ENCODE measurements around the gene MIPEP. TPM values are rescaled to one million over a fixed set of nuclear protein-coding genes. Genes with fewer than 3 reads are reported as not detected.

Gene MIPEP
- total RNA-seq, 1 experiment from 2014 or later = 24.7 TPM

DNA sequence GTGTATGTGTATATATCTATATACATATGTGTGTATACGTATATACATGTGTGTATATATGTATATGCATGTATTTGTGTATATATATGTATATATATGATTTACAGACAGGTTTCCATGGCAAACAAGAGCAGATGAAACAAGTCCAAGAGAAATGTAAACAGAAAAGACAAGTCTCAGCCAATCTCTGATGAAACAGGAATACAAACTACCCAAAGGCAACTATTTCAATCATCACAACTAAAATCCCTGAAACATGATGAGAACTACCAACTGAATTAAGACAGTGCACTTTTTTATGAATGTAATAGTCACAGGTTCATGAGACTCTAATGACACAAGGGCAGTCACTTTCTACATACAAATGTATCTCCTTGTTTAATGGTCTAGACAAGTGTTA lies 178.8 kb downstream of the MIPEP start:
- H3K27ac Mint-ChIP-seq (ENCODE audit: low read depth, unreplicated experiment) = no peak overlapping the region
- no peaks in the 10 kb centered on the region for H3K36me3 Mint-ChIP-seq (ENCODE audit: insufficient read depth, unreplicated experiment)
- H3K9me3 Mint-ChIP-seq (ENCODE audit: unreplicated experiment) = peaks cover 8% of the 10 kb centered on the region
- H3K4me1 Mint-ChIP-seq (ENCODE audit: insufficient read depth, unreplicated experiment) = no peaks in the 10 kb centered on the region
- intact Hi-C loops (cut with micrococcal nuclease) = no loop called here
- DNase-seq (ENCODE audit: unreplicated experiment) = no peak
- H3K4me3 Mint-ChIP-seq (ENCODE audit: unreplicated experiment) = no peak overlapping the region
- peaks cover 21% of the 10 kb centered on the region for H3K27me3 Mint-ChIP-seq (ENCODE audit: insufficient read depth, unreplicated experiment)
- POLR2A ChIA-PET = no interaction called here
- BruUV-seq (replicated peaks) = no TSS peak
- CTCF ChIA-PET = no interaction called here
- TF ChIP-seq, protein P1, sequence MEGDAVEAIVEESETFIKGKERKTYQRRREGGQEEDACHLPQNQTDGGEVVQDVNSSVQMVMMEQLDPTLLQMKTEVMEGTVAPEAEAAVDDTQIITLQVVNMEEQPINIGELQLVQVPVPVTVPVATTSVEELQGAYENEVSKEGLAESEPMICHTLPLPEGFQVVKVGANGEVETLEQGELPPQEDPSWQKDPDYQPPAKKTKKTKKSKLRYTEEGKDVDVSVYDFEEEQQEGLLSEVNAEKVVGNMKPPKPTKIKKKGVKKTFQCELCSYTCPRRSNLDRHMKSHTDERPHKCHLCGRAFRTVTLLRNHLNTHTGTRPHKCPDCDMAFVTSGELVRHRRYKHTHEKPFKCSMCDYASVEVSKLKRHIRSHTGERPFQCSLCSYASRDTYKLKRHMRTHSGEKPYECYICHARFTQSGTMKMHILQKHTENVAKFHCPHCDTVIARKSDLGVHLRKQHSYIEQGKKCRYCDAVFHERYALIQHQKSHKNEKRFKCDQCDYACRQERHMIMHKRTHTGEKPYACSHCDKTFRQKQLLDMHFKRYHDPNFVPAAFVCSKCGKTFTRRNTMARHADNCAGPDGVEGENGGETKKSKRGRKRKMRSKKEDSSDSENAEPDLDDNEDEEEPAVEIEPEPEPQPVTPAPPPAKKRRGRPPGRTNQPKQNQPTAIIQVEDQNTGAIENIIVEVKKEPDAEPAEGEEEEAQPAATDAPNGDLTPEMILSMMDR (IDR thresholded peaks at IDR 0.05; ENCODE audit: unreplicated experiment) = no peak

DNA sequence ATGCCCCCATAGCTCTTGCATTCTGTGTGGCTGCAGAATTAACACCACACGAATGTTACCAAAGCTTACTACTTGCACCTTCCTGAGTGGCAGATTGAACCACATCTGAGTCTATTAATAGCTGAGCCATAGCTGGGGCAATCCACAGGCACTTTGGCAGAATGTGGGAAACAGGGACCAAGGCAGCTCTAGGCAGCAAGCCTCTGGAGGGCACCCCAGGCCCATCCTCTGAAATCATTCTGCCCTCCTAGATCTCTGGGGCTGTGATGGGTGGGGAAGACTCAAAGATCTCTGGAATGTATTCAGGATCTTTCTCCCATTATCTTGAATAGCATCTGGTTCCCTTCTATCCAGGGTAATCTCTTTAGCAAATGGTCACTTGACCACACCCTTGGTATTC lies 179.7 kb downstream of the MIPEP start:
- Mint-ChIP-seq H3K27ac (ENCODE audit: low read depth, unreplicated experiment) (no peak overlapping the region), H3K4me1 (ENCODE audit: insufficient read depth, unreplicated experiment) (no peaks in the 10 kb centered on the region), H3K4me3 (ENCODE audit: unreplicated experiment) (no peak overlapping the region), H3K27me3 (ENCODE audit: insufficient read depth, unreplicated experiment) (peaks cover 15% of the 10 kb centered on the region), H3K36me3 (ENCODE audit: insufficient read depth, unreplicated experiment) (no peaks in the 10 kb centered on the region), H3K9me3 (ENCODE audit: unreplicated experiment) (peaks cover 8% of the 10 kb centered on the region)
- DNase-seq (ENCODE audit: unreplicated experiment) = no peak
- TF ChIP-seq, protein P1 (IDR thresholded peaks at IDR 0.05; ENCODE audit: unreplicated experiment) = no peak
- intact Hi-C loops (cut with micrococcal nuclease) = no loop called here
- no TSS peak for BruUV-seq (replicated peaks)
- POLR2A ChIA-PET = interaction anchor here (0.8 kb wide), 1 partner anchor 157 kb away, joined by 3 read pairs; no protein-coding TSS in a partner anchor
- CTCF ChIA-PET = no interaction called here

- BruUV-seq (replicated peaks) = no TSS peak
- no peak overlapping the region for H3K27ac Mint-ChIP-seq (ENCODE audit: low read depth, unreplicated experiment)
- ChIA-PET POLR2A (interaction anchor here (0.7 kb wide), 1 partner anchor 15 kb away, joined by 4 read pairs; no protein-coding TSS in a partner anchor), CTCF (interaction anchor here (0.5 to 1.3 kb wide), 3 partner anchors 216 to 482 kb away, joined by 3 read pairs; no protein-coding TSS in a partner anchor)
- H3K4me1 Mint-ChIP-seq (ENCODE audit: insufficient read depth, unreplicated experiment) = no peaks in the 10 kb centered on the region
- no peaks in the 10 kb centered on the region for H3K9me3 Mint-ChIP-seq (ENCODE audit: unreplicated experiment)
- no peaks in the 10 kb centered on the region for H3K27me3 Mint-ChIP-seq (ENCODE audit: insufficient read depth, unreplicated experiment)
- H3K36me3 Mint-ChIP-seq (ENCODE audit: insufficient read depth, unreplicated experiment) = no peaks in the 10 kb centered on the region
- no peak overlapping the region for H3K4me3 Mint-ChIP-seq (ENCODE audit: unreplicated experiment)
- intact Hi-C loops (cut with micrococcal nuclease) = loop anchor here (1.0 kb wide), 2 partner anchors 196 to 241 kb away; no protein-coding TSS in a partner anchor
- TF ChIP-seq, protein P1 (IDR thresholded peaks at IDR 0.05; ENCODE audit: unreplicated experiment) = peak; percentile 11
- peak; percentile 26 for DNase-seq (ENCODE audit: unreplicated experiment)
These were observed 181.5 kb downstream of the MIPEP start for GRCh38 chr13:23707674-23708073.

- H3K27me3 Mint-ChIP-seq (ENCODE audit: insufficient read depth, unreplicated experiment) = no peaks in the 10 kb centered on the region
- intact Hi-C loops (cut with micrococcal nuclease) = no loop called here
- CTCF ChIA-PET = no interaction called here
- no peak overlapping the region for H3K27ac Mint-ChIP-seq (ENCODE audit: low read depth, unreplicated experiment)
- POLR2A ChIA-PET = no interaction called here
- TF ChIP-seq, protein P1 (IDR thresholded peaks at IDR 0.05; ENCODE audit: unreplicated experiment) = no peak
- H3K4me3 Mint-ChIP-seq (ENCODE audit: unreplicated experiment) = no peak overlapping the region
- no peaks in the 10 kb centered on the region for H3K9me3 Mint-ChIP-seq (ENCODE audit: unreplicated experiment)
- no peaks in the 10 kb centered on the region for H3K36me3 Mint-ChIP-seq (ENCODE audit: insufficient read depth, unreplicated experiment)
- DNase-seq (ENCODE audit: unreplicated experiment) = no peak
- BruUV-seq (replicated peaks) = no TSS peak
- no peaks in the 10 kb centered on the region for H3K4me1 Mint-ChIP-seq (ENCODE audit: insufficient read depth, unreplicated experiment)
These were observed 183.6 kb downstream of the MIPEP start for GRCh38 chr13:23705583-23705982.
